ENCODE results near the gene TRAPPC1. TPM values are rescaled to one million over a fixed set of nuclear protein-coding genes. Genes with fewer than 3 reads are reported as not detected.
"Not testable (repeated sequence)": the region's sequence is repeated elsewhere in the genome, so short reads cannot be mapped to it uniquely, and the experiment has no call there.

Gene TRAPPC1, protein sequence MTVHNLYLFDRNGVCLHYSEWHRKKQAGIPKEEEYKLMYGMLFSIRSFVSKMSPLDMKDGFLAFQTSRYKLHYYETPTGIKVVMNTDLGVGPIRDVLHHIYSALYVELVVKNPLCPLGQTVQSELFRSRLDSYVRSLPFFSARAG
- 147 TPM for total RNA-seq

DNA sequence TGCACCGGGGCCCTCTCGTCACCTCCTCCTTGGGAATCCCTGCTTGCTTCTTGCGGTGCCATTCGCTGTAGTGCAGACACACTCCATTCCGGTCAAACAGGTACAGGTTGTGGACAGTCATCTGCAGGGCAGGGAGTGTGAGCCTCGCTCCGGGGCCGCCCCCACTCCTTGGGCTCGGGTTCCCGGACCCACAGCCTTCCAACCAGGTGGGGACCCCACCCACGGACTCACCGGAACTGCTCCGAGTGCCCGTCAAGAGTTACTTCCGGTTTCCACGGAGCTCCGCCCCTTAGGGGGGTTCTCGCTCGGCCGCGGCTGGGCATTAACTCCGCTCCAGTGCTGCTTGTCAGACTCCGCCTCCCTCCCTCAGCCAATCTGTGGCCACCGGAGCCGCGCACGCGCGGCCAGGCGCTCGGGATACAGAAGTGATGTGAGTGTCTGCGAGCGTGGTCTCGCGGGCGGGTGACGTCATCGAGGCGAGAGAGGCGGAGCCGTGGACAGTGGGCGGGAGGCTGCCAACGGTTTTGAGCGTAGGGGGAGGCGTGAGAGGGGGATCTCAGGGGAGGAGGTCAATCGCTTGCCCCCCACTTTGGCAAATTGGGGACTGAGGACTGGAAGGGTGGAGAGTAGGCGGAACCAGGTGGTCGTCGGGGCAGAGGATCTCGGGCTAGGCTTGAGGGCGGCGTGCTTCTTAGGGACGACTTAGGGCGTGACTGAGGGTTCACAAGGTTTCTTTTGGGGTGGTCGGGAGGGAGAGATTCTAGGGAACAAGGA is at the start of gene TRAPPC1, which contains the start of gene CNTROB:
TSS of gene TRAPPC1 (minus strand) at position 238 of the 774 bp plus-strand sequence. CDS start at position 121, 117 bp downstream.
TSS of gene CNTROB (plus strand) at position 498 of the 774 bp plus-strand sequence. CDS start 874 bp downstream, outside the sequence.
- peak; percentile 100 for DNase-seq (ENCODE audit: low spot score)

DNA sequence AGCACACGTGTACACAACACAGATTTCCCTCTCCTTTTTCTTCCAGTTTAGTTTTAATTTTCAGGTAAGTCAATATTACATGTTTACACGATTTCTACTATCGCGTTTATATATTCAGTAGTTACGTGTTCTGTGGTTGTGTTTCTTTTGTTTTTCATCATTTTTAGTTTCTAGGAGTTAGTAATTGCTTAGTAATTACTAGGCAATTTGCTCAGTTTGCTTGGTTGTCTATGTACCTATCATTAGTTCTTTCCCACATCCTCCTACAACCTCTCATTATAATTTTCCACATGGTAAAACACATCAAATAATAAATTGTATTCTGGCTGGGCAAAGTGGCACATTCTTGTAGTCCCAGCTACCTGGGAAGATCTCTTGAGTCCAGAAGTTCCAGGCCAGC is 46.1 kb upstream of the TRAPPC1 start:
- DNase-seq (ENCODE audit: low spot score) = no peak

- DNase-seq (ENCODE audit: low spot score) = no peak
Observed at GRCh38 chr17:7977039-7977438, 45.3 kb upstream of the TRAPPC1 start.

DNA sequence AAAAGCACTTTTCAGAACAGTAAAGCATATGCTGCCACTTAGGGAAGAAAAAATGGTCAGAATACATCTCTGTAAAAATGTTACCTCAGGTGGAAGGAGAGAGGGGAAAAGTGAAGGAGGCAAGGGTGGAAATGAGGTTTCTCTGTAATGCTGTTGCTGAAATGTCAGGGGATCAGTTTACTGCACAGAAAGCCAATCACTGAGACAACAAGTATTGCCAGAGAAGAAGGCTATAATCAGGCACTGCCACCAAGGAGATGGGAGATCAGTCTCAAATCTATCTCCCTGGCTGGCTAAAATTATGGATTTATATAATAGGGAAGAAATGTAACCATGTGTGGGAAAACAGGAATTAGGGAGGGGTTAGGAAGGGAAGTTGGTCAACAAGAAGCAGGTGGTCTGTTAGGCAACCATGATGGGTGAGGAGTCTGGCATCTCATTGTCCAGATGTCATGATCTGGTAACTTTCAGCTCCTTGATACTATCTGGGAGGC is 42.9 kb upstream of the TRAPPC1 start:
- no peak for DNase-seq (ENCODE audit: low spot score)

DNA sequence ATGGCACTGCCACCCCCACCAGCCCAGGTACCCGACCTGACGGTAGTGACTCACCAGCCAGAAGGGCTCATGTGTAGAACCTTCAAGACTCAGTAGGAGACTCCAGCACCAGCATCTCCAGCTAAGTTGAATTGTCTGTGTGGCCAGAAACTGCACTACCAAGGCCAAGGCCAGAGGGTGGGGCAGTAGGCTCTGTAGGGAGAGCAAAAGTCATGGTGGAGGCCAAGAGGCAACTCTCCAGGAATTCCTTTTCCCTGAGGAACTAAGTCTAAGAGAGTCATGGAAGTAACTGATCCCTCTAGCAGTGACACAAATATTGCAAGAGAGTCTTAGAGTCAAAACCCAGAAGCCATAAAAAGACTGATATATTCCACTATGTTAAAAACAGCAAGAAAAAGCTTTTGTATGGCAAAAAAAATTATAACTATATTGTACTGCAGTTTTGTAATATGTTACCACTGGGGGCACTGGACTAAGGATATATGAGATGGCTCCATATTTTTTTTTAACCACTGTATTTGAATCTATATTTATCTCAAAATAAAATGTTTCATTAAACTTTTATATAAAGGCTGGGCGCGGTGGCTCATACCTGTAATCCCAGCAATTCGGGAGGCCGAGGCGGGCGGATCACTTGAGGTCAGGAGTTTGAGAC is 40.5 kb upstream of the TRAPPC1 start:
- DNase-seq (ENCODE audit: low spot score) = no peak

GRCh38 chr17:7971651-7972050 is 39.9 kb upstream of the TRAPPC1 start:
- no peak for DNase-seq (ENCODE audit: low spot score)

GRCh38 chr17:7969433-7969832 is 37.7 kb upstream of the TRAPPC1 start:
- DNase-seq (ENCODE audit: low spot score) = no peak

- DNase-seq (ENCODE audit: low spot score) = no peak
Observed at GRCh38 chr17:7967751-7968150, 36.0 kb upstream of the TRAPPC1 start.

DNA sequence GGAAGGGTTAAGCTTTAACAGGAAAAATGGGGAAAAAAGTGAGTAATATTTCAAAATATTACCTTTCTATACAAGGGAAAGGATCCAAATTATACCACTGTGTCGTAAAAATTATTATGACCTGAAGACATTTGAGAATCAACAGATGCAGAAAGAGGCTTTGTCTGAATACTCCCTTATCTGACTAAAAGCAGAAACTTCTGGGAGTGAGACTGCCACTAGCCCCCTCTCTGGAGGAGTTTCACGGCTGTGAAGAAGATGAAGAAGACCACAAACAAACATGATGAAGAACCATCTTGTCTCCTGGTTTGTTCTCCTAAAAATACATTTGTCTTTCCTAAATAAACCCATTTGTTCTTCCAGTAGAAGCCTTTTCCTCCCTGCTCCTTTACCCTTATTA is 29.7 kb upstream of the TRAPPC1 start:
- DNase-seq (ENCODE audit: low spot score) = no peak

- DNase-seq (ENCODE audit: low spot score) = no peak
Observed at GRCh38 chr17:7959503-7960253, 27.9 kb upstream of the TRAPPC1 start.

GRCh38 chr17:7956228-7956965 is 24.7 kb upstream of the TRAPPC1 start:
- DNase-seq (ENCODE audit: low spot score) = peak; percentile 68

GRCh38 chr17:7955414-7956227 is 23.9 kb upstream of the TRAPPC1 start:
- DNase-seq (ENCODE audit: low spot score) = no peak

DNA sequence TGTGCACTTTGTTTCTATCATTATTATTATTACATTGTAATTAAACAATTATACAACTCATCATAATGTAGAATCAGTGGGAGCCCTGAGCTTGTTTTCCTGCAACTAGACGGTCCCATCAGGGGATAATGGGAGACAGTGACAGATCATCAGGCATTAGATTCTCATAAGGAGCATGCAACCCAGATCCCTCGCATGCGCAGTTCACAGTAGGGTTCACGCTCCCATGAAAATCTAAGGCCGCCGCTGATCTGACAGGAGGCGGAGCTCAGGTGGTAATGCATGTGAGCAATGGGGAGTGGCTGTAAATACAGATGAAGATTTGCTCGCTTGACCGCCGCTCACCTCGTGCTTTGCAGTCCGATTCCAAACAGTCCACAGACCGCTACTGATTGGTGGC is 21.5 kb upstream of the TRAPPC1 start:
- not testable (repeated sequence) for DNase-seq (ENCODE audit: low spot score)

DNA sequence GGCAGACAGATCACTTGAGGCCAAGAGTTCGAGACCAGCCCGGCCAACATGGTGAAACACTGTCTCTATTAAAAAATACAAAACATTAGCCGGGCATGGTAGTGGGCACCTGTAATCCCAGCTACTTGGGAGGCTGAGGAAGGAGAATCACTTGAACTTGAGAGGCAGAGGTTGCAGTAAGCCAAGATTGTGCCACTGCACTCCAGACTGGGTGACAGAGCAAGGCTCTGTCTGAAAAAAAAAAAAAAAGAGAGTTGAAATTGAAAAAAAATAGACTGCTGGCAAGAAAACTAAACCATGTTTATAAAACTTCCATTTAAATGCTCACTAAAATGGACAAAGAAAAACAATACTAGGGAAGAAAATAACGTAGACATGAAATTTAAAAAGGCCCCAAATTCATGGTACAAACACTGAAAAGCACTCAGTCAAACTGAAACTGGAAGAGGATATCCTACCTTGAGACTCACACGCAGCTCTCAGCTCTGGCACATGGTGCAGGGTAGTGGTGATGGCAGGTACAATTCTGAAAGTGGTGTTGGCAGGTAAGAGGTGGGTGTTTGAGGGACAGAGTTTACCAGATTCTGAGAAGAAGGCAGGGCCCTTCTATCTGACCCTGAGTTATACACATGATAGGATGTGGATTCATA is 19.5 kb upstream of the TRAPPC1 start:
- no peak for DNase-seq (ENCODE audit: low spot score)

DNA sequence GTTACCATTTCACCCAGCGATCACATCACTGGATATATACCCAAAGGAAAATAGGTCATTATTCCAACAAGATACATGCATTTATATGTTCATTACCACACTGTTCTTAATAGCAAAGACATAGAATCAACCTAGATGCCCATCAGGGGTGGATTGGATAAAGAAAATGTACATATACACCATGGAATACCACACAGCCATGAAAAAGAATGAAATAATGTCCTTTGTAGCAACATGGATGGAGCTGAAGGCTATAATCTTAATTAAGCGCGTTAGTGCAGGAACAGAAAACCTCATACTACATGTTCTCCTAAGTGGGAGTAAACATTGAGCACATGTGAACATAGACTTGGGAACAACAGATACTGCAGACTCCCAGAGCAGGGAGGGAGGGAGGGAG is 18.8 kb upstream of the TRAPPC1 start:
- DNase-seq (ENCODE audit: low spot score) = no peak

DNA sequence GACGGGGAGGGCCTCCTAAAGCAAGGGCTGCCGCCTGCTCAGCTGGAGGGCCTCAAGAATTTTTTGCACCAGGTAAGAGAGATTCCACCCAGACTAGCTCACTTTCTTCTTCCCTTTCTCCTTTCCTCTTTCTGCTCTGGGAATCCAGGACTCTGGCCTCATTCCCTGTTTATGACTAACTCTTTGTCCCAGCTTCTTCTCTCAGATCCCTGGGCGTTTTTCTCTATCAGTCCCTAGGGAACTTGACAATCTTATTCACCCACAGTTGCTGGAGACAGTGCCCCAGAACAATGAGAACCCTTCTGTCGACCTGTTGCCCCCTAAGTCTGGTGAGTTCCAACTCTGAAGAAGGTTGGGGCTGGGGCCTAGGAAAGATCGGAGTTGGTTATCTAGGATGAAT is 15.9 kb upstream of the TRAPPC1 start:
- no peak for DNase-seq (ENCODE audit: low spot score)

DNA sequence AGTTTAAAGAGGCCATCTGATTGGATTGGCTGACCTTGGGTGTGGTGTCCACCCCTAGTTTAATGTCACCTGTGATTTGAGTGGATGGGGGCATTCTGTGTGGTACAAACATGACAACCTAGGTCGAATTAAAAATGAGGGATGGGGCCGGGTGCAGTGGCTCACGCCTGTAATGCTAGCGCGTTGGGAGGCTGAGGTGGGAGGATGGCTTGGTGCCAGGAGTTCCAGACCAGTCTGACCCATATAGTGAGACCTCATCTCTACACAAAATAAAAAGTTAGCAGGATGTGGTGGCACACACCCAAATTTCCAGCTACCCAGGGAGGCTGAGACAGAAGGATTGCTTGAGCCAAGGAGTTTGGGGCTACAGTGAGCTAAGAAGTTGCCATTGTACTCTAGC is 14.7 kb upstream of the TRAPPC1 start:
- DNase-seq (ENCODE audit: low spot score) = no peak

- DNase-seq (ENCODE audit: low spot score) = no peak
Observed at GRCh38 chr17:7945651-7946050, 13.9 kb upstream of the TRAPPC1 start.

- no peak for DNase-seq (ENCODE audit: low spot score)
Observed at GRCh38 chr17:7944326-7944725, 12.6 kb upstream of the TRAPPC1 start.

DNA sequence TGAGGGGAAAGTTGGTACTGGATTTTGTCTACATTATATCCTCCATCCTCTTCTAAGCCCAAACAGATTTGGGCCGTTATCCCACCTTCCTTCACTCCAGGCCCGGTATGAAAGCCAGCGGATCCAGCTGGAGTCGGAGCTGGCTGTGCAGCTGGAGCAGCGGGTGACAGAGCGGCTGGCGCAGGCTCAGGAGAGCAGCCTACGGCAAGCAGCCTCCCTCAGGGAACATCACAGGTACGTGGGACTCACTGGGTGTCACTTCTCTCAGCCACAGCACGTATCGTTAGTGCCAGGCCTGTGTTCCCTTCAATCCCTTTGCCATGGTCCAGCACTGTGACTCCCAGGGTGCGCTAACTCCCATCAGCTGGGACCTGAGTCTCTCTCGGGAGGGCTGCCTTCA is 11.5 kb upstream of the TRAPPC1 start:
- DNase-seq (ENCODE audit: low spot score) = no peak

Measured in mucosa of gallbladder (tissue), 1 donor.